ENCODE data around the gene MTR.

MTR gene

DNA sequence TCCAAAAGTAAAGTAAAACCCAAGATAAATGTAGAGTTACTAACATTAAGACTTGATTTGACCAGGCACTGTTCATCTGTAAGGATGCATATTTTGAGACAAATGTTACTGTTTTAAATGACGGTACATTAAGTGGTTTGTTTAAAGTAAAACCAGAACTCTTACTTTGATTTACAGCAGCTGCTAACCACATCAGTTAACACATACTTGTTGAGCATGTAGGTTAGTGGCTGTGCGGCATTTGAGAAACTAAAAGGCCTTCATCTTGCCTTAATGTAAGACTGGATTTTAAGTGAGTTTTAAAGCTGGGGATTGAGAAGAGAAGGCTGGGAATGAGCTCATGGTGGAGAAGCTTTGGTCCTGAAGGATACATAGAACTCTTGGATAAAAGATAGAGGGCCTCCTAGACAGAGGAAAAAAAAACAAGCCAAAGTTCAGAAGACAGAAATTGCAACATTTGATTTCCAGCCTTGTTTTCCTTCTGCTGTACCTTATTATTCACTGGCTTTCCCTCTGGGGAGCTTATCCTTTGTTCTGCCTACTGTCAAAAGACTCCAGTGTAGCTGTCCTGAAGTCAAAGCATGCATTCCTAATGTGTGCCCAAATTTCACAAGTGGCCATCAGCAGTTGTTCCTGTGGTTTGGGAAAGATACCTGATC lies 66.6 kb downstream of the MTR start:
- Histone ChIP-seq H3K4me1 (no peaks in the 10 kb centered on the region), H2AFZ (no peak overlapping the region)

DNA sequence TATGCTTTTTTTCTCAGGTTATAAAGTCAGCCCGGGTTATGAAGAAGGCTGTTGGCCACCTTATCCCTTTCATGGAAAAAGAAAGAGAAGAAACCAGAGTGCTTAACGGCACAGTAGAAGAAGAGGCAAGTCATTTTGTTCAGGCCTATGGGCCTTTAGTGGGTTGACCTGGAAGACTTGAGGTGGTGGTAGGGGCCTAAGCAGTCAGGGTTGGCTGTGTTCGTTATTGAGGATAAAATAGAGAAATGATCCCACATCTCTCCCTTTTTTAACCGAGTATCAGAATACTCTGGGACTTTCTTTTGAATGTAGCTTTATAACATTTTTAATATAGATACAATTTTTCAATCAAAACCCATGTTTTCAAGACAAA lies 67.1 kb downstream of the MTR start:
- Histone ChIP-seq H2AFZ (no peak overlapping the region), H3K27me3 (ENCODE audit: control insufficient read depth, insufficient read depth, low read length) (no peaks in the 10 kb centered on the region), H3K4me3 (ENCODE audit: low read depth, low read length) (no peak overlapping the region), H3K9me3 (ENCODE audit: control insufficient read depth, low read length) (no peaks in the 10 kb centered on the region), H3K4me2 (ENCODE audit: low read length) (no peak overlapping the region), H3K36me3 (ENCODE audit: control insufficient read depth, insufficient read depth, low read length) (no peaks in the 10 kb centered on the region), H3K27ac (no peak overlapping the region), H3K79me2 (no peaks in the 10 kb centered on the region), H3K4me1 (no peaks in the 10 kb centered on the region), H3K9ac (no peak overlapping the region)
- TF ChIP-seq, protein P1, sequence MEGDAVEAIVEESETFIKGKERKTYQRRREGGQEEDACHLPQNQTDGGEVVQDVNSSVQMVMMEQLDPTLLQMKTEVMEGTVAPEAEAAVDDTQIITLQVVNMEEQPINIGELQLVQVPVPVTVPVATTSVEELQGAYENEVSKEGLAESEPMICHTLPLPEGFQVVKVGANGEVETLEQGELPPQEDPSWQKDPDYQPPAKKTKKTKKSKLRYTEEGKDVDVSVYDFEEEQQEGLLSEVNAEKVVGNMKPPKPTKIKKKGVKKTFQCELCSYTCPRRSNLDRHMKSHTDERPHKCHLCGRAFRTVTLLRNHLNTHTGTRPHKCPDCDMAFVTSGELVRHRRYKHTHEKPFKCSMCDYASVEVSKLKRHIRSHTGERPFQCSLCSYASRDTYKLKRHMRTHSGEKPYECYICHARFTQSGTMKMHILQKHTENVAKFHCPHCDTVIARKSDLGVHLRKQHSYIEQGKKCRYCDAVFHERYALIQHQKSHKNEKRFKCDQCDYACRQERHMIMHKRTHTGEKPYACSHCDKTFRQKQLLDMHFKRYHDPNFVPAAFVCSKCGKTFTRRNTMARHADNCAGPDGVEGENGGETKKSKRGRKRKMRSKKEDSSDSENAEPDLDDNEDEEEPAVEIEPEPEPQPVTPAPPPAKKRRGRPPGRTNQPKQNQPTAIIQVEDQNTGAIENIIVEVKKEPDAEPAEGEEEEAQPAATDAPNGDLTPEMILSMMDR (IDR thresholded peaks at IDR 0.05) = no peak

More for the DNA sequence above, 66.6 kb downstream of the MTR start:
- Histone ChIP-seq H3K4me2 (ENCODE audit: low read length) (no peak overlapping the region), H3K27ac (no peak overlapping the region), H3K79me2 (no peaks in the 10 kb centered on the region), H3K4me3 (ENCODE audit: low read depth, low read length) (no peak overlapping the region), H3K27me3 (ENCODE audit: control insufficient read depth, insufficient read depth, low read length) (no peaks in the 10 kb centered on the region), H3K9ac (no peak overlapping the region), H3K9me3 (ENCODE audit: control insufficient read depth, low read length) (no peaks in the 10 kb centered on the region), H3K36me3 (ENCODE audit: control insufficient read depth, insufficient read depth, low read length) (no peaks in the 10 kb centered on the region)
- TF ChIP-seq, protein P1 (IDR thresholded peaks at IDR 0.05) = no peak

DNA sequence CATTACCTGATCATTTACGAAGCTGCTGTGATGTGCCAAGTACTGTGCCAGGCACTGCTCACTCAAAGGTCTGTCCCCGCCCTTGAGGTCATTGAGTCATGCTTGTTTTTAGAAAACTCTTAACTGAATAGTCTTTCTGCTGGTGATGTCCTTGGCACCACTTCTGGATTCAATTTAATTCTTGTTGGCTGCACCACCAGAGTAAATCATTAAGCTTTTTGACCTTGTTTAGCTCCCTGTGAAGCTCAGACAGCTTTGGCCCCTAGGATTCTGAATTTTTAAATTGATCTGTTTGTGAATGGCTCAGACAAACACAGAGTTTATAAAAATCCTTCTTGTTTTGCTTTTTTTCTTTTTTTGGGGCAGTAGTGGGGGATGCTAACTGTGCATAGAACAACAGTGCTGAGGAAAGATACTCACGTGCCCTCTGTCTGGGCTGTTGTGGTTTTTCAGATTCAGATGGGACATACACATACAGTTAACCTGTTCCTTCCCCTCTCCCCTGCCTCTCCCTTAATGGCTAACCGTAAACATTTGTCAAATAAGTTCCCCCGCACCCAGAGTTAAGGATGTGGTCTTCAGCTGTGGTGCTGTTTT lies 67.6 kb downstream of the MTR start:
- Histone ChIP-seq H3K79me2 (no peaks in the 10 kb centered on the region), H3K9ac (no peak overlapping the region), H3K36me3 (ENCODE audit: control insufficient read depth, insufficient read depth, low read length) (no peaks in the 10 kb centered on the region), H3K4me3 (ENCODE audit: low read depth, low read length) (no peak overlapping the region), H2AFZ (no peak overlapping the region), H3K9me3 (ENCODE audit: control insufficient read depth, low read length) (no peaks in the 10 kb centered on the region), H3K4me1 (no peaks in the 10 kb centered on the region), H3K27me3 (ENCODE audit: control insufficient read depth, insufficient read depth, low read length) (no peaks in the 10 kb centered on the region), H3K4me2 (ENCODE audit: low read length) (no peak overlapping the region), H3K27ac (no peak overlapping the region)
- TF ChIP-seq, protein P1 (IDR thresholded peaks at IDR 0.05) = no peak

- Histone ChIP-seq H3K9me3 (ENCODE audit: control insufficient read depth, low read length) (no peaks in the 10 kb centered on the region), H2AFZ (no peak overlapping the region), H3K36me3 (ENCODE audit: control insufficient read depth, insufficient read depth, low read length) (no peaks in the 10 kb centered on the region), H3K27ac (no peak overlapping the region), H3K79me2 (no peaks in the 10 kb centered on the region), H3K4me3 (ENCODE audit: low read depth, low read length) (no peak overlapping the region), H3K4me2 (ENCODE audit: low read length) (no peak overlapping the region), H3K4me1 (no peaks in the 10 kb centered on the region), H3K27me3 (ENCODE audit: control insufficient read depth, insufficient read depth, low read length) (no peaks in the 10 kb centered on the region), H3K9ac (no peak overlapping the region)
- TF ChIP-seq, protein P1 (IDR thresholded peaks at IDR 0.05) = no peak
These were observed 69.1 kb downstream of the MTR start for GRCh38 chr1:236864211-236864610.

Data from parathyroid adenoma (tissue), 2 donors.